Aortic smooth muscle cell (primary cell): ENCODE results near the gene CA5B. TPM values are rescaled to one million over a fixed set of nuclear protein-coding genes. Genes with fewer than 3 reads are reported as not detected.

Experiments
- total RNA-seq: library from RNA; depleted of rRNA; stranded (reverse); fragments of >200 nt; gene quantifications from 2 replicates; pipeline ENCODE4 v1.2.3, GENCODE V29; 2014

Gene CA5B, protein sequence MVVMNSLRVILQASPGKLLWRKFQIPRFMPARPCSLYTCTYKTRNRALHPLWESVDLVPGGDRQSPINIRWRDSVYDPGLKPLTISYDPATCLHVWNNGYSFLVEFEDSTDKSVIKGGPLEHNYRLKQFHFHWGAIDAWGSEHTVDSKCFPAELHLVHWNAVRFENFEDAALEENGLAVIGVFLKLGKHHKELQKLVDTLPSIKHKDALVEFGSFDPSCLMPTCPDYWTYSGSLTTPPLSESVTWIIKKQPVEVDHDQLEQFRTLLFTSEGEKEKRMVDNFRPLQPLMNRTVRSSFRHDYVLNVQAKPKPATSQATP
- total RNA-seq, result 20.6 and 23.1 TPM in 2 replicates

DNA sequence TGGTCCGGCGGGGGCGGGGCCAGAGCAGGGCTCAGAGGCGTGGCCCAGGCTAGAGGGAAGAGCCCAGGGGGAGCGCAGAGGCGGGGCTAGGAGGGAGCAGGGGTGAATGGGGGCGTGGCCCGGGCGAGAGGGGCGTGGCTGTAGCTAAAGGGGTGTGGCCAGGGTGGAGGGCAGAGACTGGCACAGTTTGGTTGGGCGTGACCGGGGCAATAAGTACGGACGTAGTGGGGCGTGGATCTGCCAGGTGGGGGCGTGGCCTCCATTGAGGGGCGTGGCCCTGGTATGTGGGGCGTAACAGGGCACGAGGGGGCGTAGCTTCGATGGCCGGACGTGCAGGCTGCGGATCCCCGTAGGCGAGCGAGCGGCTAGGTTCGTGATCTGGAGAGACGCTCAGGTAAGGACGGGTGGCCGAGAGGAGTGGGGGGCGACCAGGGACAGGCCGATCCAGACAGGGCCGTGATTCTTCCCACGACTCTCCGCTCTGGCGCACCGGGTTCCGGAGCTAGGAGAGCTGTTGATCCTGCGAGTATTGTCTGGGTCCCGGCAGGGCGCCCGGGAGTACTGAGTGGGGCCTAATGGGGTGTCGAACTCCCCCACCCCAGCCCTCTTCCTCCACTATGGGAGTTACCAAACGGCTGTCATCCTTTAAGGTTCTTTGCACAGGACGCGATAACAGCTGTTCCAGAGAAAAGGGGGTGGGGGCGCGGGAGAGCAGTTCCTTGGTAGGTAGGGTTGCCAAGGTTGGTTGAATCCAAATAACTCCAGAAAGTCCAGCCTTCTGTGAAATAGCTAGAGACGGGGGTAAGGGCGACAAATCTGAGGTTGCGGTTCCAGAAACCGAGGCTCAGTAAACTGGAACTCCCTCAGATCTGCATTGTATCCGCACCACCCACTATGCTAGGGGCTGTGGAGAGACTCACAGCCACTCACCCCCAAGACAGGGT, at the start of gene CA5B:
Gene CA5B, plus strand, starts transcription at position 312 of the 944 bp plus-strand sequence. CDS start 11,754 bp downstream, outside the sequence.

DNA sequence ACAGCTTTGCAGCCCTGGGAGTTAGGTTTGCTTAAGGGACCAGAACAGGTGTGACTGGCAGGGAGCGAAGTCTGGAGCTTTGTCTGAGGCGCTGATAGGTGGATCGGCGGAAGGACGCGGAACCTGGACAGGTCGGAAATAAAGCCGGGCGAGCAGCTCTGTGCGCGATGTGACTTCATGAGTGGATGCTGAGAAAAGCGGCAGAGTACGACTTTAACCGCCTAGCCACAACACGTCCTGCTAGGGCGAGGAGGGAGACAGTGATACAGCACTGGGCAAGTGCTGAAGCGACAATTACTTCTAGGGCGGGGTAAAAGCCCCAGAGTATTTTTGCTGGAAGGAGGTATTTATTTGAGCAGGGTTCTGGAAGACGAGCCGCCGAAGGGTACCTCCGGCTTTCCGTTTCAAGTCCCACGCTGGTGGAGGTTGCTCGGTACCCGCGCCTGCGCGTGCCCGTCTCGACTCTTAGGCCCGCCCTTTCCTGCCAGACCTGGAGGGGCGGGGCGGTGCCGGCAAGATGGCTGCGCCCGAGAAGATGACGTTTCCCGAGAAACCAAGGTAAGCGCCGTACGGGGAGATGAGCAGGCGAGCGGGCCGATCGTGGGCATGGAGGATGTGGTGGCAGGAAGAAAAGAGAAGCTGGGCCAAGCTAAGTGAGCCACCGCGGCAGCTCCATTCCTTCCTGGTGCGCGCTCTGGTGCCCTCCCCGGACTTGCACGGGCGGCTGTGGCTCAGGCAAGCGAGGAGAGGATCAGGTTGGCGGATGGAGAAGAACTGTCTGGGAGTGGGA, 52.1 kb downstream of the CA5B start, which contains the start of gene ZRSR2:
Gene ZRSR2, plus strand, starts transcription at position 506 of the 790 bp plus-strand sequence. Its CDS starts 12 bp downstream, at position 518.

Other genes with a start within 250 kb of the CA5B start
- gene PIR, start 244.9 kb upstream of the CA5B start, total RNA-seq, result 14.5 and 15.5 TPM in 2 replicates
- 2.6 and 4.6 TPM in 2 replicates for gene BMX, start 237.5 kb upstream of the CA5B start, total RNA-seq
- gene ACE2, start 137.3 kb upstream of the CA5B start, total RNA-seq, result 0.12 and 0.40 TPM in 2 replicates
- gene CLTRN, start 73.5 kb upstream of the CA5B start, total RNA-seq, result under 0.01 and 0.06 TPM in 2 replicates
- gene ZRSR2, start 52.2 kb downstream of the CA5B start, total RNA-seq, result 4.4 and 4.8 TPM in 2 replicates
- gene AP1S2, start 116.5 kb downstream of the CA5B start, total RNA-seq, result 49.9 and 54.1 TPM in 2 replicates